Endothelial cell (in vitro differentiated cells): Measurements from ENCODE around the gene USP12. TPM values are rescaled to one million over a fixed set of nuclear protein-coding genes. Genes with fewer than 3 reads are reported as not detected.

Experiments used
- DNase-seq: peaks from one replicate; pipeline ENCODE4 v3.0.0; 2021; ENCODE audit warnings: low spot score
- H3K27ac Mint-ChIP-seq: one replicate; pipeline ENCODE4 v1.8.0; 2021; ENCODE audit warnings: mixed read lengths, inconsistent platforms; ENCODE audit not compliant: unreplicated experiment
- H3K27me3 Mint-ChIP-seq: one replicate; pipeline ENCODE4 v1.8.0; 2021; ENCODE audit warnings: mild to moderate bottlenecking, moderate library complexity, mixed read lengths, inconsistent platforms; ENCODE audit not compliant: unreplicated experiment
- H3K36me3 Mint-ChIP-seq: one replicate; pipeline ENCODE4 v1.8.0; 2021; ENCODE audit warnings: mild to moderate bottlenecking, low read depth, mixed read lengths, inconsistent platforms; ENCODE audit not compliant: unreplicated experiment
- H3K4me1 Mint-ChIP-seq: one replicate; pipeline ENCODE4 v1.8.0; 2021; ENCODE audit warnings: mild to moderate bottlenecking, mixed read lengths, inconsistent platforms; ENCODE audit not compliant: unreplicated experiment
- H3K4me3 Mint-ChIP-seq: one replicate; pipeline ENCODE4 v1.8.0; 2021; ENCODE audit warnings: mild to moderate bottlenecking, mixed read lengths, inconsistent platforms; ENCODE audit not compliant: unreplicated experiment
- H3K9me3 Mint-ChIP-seq: one replicate; pipeline ENCODE4 v1.8.0; 2021; ENCODE audit warnings: mixed read lengths, inconsistent platforms; ENCODE audit not compliant: unreplicated experiment
- CTCF ChIP-seq: fragments of 200-600 bp; sonication (generic); IDR thresholded peaks from one replicate; pipeline ENCODE4 v1.5.0; 2021; ENCODE audit warnings: antibody characterized with exemption; ENCODE audit not compliant: unreplicated experiment
- total RNA-seq: library from RNA; stranded (reverse); fragmentation: NEBNext Ultra II Directional; extraction: Animal tissue kit (Norgen Biotek cat#: 25700); gene quantifications from one replicate; pipeline ENCODE4 v1.2.1, GENCODE V29; 2021; ENCODE audit not compliant: unreplicated experiment

USP12 gene
- total RNA-seq, 1 donor from 2014 or later: 29.7 TPM

GRCh38 chr13:27176470-27177410 is 5.1 kb upstream of the USP12 start:
- no peak overlapping the region for H3K4me3 Mint-ChIP-seq
- no peaks in the 10 kb centered on the region for H3K9me3 Mint-ChIP-seq
- H3K27ac Mint-ChIP-seq: no peak overlapping the region
- TF ChIP-seq CTCF: no peak
- peaks cover 20% of the 10 kb centered on the region for H3K4me1 Mint-ChIP-seq
- H3K27me3 Mint-ChIP-seq: no peaks in the 10 kb centered on the region
- H3K36me3 Mint-ChIP-seq: no peaks in the 10 kb centered on the region
- DNase-seq: no peak

- Mint-ChIP-seq H3K27ac (no peak overlapping the region), H3K4me1 (peaks cover 27% of the 10 kb centered on the region), H3K9me3 (no peaks in the 10 kb centered on the region), H3K4me3 (no peak overlapping the region), H3K36me3 (peaks cover 5% of the 10 kb centered on the region), H3K27me3 (peaks cover 8% of the 10 kb centered on the region)
- TF ChIP-seq CTCF: no peak
- no peak for DNase-seq
Observed at GRCh38 chr13:27174766-27175455, 3.3 kb upstream of the USP12 start.

GRCh38 chr13:27172495-27172842 is 858 bp upstream of the USP12 start:
- no peak for TF ChIP-seq CTCF
- H3K36me3 Mint-ChIP-seq: peaks cover 5% of the 10 kb centered on the region
- H3K9me3 Mint-ChIP-seq: no peaks in the 10 kb centered on the region
- H3K4me3 Mint-ChIP-seq: peak overlapping the region; percentile 92
- H3K27me3 Mint-ChIP-seq: peaks cover 8% of the 10 kb centered on the region
- no peak for DNase-seq
- H3K27ac Mint-ChIP-seq: peak overlapping the region; percentile 84
- H3K4me1 Mint-ChIP-seq: peaks cover 37% of the 10 kb centered on the region

GRCh38 chr13:27171827-27172494 is 350 bp upstream of the USP12 start:
- H3K27ac Mint-ChIP-seq: peak overlapping the region; percentile 84
- peaks cover 34% of the 10 kb centered on the region for H3K4me1 Mint-ChIP-seq

More at GRCh38 chr13:27171827-27172494, 350 bp upstream of the USP12 start:
- H3K9me3 Mint-ChIP-seq: no peaks in the 10 kb centered on the region
- peaks cover 8% of the 10 kb centered on the region for H3K27me3 Mint-ChIP-seq
- H3K4me3 Mint-ChIP-seq: peak overlapping the region; percentile 92
- peaks cover 5% of the 10 kb centered on the region for H3K36me3 Mint-ChIP-seq
- peak; percentile 96 for DNase-seq
- TF ChIP-seq CTCF: no peak
